ENCODE measurements around the gene DENND10.
"Not testable (repeated sequence)": the region's sequence is repeated elsewhere in the genome, so short reads cannot be mapped to it uniquely, and the experiment has no call there.

Gene DENND10

DNA sequence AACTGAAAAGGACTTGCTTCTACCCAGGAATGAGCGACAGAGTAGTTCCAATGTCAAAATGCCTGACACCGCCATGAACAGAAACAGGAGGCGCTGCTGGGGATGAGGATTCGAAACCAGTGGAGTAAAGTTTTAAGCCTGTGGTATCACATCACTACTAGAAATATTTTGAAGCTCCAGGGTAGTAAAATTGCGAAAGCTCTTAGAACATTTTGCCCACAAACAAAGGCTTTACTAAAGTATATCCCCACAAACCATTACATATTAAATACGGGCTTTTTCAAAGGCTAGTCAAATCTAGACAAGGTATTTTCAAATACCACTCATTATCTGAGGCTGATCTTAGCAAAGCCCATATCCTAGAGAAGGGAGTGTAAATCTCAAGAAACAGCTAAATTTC lies 72.3 kb downstream of the DENND10 start:
- DNase-seq = no peak

DNA sequence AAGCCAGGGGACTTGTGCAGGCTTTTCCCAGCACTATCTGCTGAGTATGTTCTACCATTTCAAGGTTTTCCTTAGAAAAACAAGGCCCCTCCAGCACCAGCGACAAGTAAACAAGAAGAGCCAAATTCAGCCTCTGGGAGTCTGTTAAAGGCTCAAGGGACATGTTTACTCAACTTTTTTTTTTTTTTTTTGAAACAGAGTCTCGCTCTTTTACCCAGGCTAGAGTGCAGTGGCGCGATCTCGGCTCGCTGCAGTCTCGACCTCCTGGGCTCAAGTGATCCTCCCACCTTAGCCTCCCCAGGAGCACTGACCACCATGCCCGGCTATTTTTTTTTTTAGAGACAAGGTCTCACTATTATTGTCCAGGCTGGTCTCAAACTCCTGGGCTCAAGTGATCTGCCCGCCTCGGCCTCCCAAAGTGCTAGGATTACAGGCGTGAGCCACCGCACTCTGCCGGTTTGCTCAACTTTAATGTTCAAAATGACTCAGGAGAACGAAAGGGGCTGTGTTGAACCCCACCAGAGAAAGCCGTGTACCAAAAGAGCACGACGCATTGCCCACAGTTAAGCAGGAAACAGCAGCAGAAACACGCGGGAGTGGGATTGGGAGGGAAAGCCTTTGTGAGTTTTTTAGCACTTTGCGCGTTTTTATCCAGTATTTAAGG lies 73.9 kb downstream of the DENND10 start:
- DNase-seq = no peak

DNA sequence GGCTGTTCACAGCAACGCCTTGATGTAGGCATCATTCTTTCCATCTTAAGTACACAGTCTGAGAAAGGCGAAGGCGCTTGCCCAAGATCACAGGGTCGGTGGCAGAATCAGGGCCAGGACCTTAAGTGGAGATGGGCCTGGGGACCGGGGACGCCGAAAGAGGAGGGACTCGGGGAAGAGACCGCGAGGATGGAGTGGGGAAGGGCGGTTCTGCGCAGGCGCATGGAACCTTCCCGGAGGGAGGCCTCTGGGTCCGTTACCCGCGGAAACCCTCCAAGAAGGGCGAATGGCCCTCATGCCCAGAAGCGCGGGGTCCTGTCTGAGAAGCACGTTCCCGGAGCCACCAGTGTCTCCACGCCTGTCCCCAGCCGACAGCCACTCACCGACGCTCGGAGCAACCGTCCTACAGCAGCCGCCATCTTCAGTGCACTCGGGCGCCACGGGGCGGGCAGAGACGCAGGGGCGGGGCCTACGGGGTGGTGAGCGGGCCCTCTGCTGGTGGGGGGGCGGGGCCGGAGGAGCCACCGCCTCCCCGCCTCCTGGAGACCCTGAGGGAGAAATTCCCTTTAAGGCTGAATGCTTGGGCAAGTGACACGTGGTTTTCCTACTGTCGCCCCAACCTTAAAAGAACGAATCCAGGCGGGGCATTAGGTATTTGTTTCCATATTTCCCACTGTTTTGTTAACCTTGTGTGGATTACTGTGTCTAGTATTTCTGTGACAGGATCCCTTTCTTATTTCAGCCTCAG lies 74.6 kb downstream of the DENND10 start, which contains the start of gene PRDX3:
Gene PRDX3 (minus strand): TSS at position 441 of the 748 bp plus-strand sequence. CDS start 22 bp downstream, at position 419.
- peak; percentile 97 for DNase-seq

DNA sequence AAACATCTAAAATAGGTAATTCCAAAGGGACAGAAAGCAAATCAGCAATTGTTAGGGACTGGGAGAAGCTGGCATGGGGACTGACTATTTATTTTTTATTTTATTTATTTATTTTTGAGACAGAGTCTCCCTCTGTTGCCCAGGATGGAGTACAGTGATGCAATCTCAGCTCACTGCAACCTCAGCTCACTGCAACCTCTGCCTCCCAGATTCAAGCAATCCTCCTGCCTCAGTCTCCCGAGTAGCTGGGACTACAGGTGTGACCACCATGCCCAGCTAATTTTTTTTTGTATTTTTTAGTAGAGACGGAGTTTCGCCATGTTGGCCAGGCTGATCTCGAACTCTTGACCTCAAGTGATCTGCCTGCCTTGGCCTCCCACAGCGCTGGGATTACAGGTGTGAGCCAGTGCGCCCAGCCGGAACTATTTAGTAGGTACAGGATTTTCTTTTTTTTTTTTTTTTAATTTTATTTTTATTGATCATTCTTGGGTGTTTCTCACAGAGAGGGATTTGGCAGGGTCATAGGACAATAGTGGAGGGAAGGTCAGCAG lies 77.0 kb downstream of the DENND10 start:
- not testable (repeated sequence) for DNase-seq

DNA sequence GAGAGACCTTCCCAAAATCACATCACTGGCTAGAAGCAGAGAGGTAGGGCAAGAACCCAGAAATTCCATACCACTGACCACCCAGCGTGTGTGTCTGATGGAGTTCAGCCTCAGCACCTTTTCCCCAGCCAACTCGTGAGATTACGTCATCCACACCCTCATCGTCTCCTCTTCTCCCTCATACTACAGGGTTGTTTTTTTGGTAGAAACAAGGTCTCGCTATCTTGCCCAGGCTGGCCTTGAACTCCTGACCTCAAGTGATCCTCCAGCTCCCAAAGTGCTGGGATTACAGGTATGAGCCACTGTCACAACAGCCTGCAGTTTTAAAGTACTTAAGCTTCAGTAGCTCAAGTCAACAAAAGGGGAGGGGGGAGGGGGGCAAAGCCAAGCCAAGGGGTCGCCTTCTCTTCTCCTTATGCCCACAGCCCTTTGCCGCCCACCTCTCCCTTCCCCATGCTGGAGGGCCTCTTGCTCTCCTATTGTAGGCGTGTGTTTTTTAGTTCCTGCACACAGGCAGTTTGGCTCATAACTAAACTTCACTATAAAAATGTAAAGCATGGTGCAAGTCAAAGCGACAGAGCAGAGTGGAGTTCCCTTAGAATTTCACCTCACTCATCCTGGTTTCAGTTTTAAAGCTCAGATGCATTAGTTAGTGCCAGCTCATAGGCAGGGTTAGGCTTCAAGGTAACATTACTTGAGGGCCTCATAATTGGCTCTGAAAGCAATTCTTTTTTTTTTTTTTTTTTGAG lies 79.9 kb downstream of the DENND10 start:
- DNase-seq = no peak
